Body of pancreas (tissue), 4 donors: ENCODE data around the gene MAN1B1.

Experiments used
- CTCF ChIP-seq, 7 experiments: fragments of 450-650 bp in 4 of 7; fragments of 200-600 bp in 3 of 7; sonication (generic) in 3 of 7; IDR thresholded peaks; one replicate each; pipeline ENCODE4 v1.5.1; 2016 to 2019; ENCODE audit warnings: antibody characterized with exemption in 7 of 7
- POLR2A ChIP-seq, 3 donors: fragments of 450-650 bp; IDR thresholded peaks; one replicate each; pipeline ENCODE4 v1.6.1; 2016; ENCODE audit warnings: antibody characterized with exemption in 3 of 3, mild to moderate bottlenecking in 2 of 3

- TF ChIP-seq CTCF (IDR thresholded peaks at IDR 0.05): no peak
- TF ChIP-seq POLR2A (IDR thresholded peaks at IDR 0.05): no peak
These were observed 10.2 kb upstream of the MAN1B1 start for GRCh38 chr9:137076636-137077009.
